Neural progenitor cell (in vitro differentiated cells): ENCODE measurements around the gene KLHL33. TPM values are rescaled to one million over a fixed set of nuclear protein-coding genes. Genes with fewer than 3 reads are reported as not detected.

Source experiments
- DNase-seq: peaks from one replicate; pipeline ENCODE4 v3.0.0-alpha.2; 2016; ENCODE audit warnings: low spot score
- H2AFZ ChIP-seq: fragments of 200-600 bp; sonication (generic); replicated peaks from 2 replicates; pipeline ENCODE4 v1.6.1; 2016; ENCODE audit warnings: antibody characterized with exemption
- H3F3A ChIP-seq: fragments of 200-600 bp; sonication (generic); 2 replicates; pipeline ENCODE4 v1.6.1; 2016; ENCODE audit warnings: antibody characterized with exemption, low read depth
- H3K27ac ChIP-seq: fragments of 200-600 bp; sonication (generic); 2 replicates; pipeline ENCODE4 v1.5.1; 2016; ENCODE audit warnings: mild to moderate bottlenecking
- H3K27me3 ChIP-seq: fragments of 200-600 bp; sonication (generic); 2 replicates; pipeline ENCODE4 v1.6.1; 2016; ENCODE audit warnings: mild to moderate bottlenecking, moderate library complexity
- H3K36me3 ChIP-seq: fragments of 200-600 bp; sonication (generic); 2 replicates; pipeline ENCODE4 v1.5.1; 2016
- H3K4me1 ChIP-seq: fragments of 200-600 bp; sonication (generic); 2 replicates; pipeline ENCODE4 v1.6.1; 2016; ENCODE audit warnings: mixed run types
- H3K4me2 ChIP-seq: fragments of 200-600 bp; sonication (generic); 2 replicates; pipeline ENCODE4 v1.6.1; 2016
- H3K4me3 ChIP-seq: fragments of 200-600 bp; sonication (generic); 2 replicates; pipeline ENCODE4 v1.5.1; 2016
- H3K79me2 ChIP-seq: fragments of 200-600 bp; sonication (generic); 2 replicates; pipeline ENCODE4 v1.6.1; 2016; ENCODE audit warnings: low read depth
- H3K9ac ChIP-seq: fragments of 200-600 bp; sonication (generic); 2 replicates; pipeline ENCODE4 v1.6.1; 2016
- H3K9me3 ChIP-seq: fragments of 200-600 bp; sonication (generic); 2 replicates; pipeline ENCODE4 v1.5.1; 2016; ENCODE audit warnings: low read depth
- H4K20me1 ChIP-seq: fragments of 200-600 bp; sonication (generic); 2 replicates; pipeline ENCODE4 v1.6.1; 2016; ENCODE audit warnings: low read depth
- H3K27ac Mint-ChIP-seq: 3 replicates; pipeline ENCODE4 v1.8.0; 2021; ENCODE audit warnings: mixed read lengths
- H3K27me3 Mint-ChIP-seq: 2 replicates; pipeline ENCODE4 v1.8.0; 2022; ENCODE audit warnings: low read depth, mild to moderate bottlenecking, inconsistent platforms, moderate library complexity, mixed read lengths; ENCODE audit not compliant: insufficient read depth
- H3K36me3 Mint-ChIP-seq: 3 replicates; pipeline ENCODE4 v1.8.0; 2021; ENCODE audit warnings: mixed read lengths
- H3K4me1 Mint-ChIP-seq: 3 replicates; pipeline ENCODE4 v1.8.0; 2021; ENCODE audit warnings: mixed read lengths
- H3K4me3 Mint-ChIP-seq: 3 replicates; pipeline ENCODE4 v1.8.0; 2021; ENCODE audit warnings: mild to moderate bottlenecking, moderate library complexity, mixed read lengths
- H3K9me3 Mint-ChIP-seq: 3 replicates; pipeline ENCODE4 v1.8.0; 2020; ENCODE audit warnings: mixed read lengths
- CTCF ChIP-seq: fragments of 200-600 bp; sonication (generic); IDR thresholded peaks from 2 replicates; pipeline ENCODE4 v1.5.1; 2017; ENCODE audit warnings: antibody characterized with exemption, mild to moderate bottlenecking
- EZH2 ChIP-seq: fragments of 200-600 bp; sonication (generic); IDR thresholded peaks from 2 replicates; pipeline ENCODE4 v1.6.1; 2017; ENCODE audit warnings: antibody characterized with exemption, mild to moderate bottlenecking, moderate library complexity
- EZH2phosphoT487 ChIP-seq: fragments of 200-600 bp; sonication (generic); IDR thresholded peaks from 2 replicates; pipeline ENCODE4 v1.6.1; 2017; ENCODE audit warnings: antibody characterized with exemption
- total RNA-seq: library from RNA; depleted of rRNA; stranded (reverse); fragments of >200 nt; gene quantifications from 2 replicates; pipeline ENCODE4 v1.2.3, GENCODE V29; 2015; ENCODE audit warnings: low replicate concordance

The KLHL33 gene
- total RNA-seq, 1 donor from 2014 or later: not detected

- H3K27me3 Mint-ChIP-seq: peaks cover 6% of the 10 kb centered on the region
- H3K4me1 Mint-ChIP-seq: no peaks in the 10 kb centered on the region
- no peak overlapping the region for H3K4me3 ChIP-seq
- no peak overlapping the region for H2AFZ ChIP-seq
- no peak overlapping the region for H3K27ac ChIP-seq
- no peaks in the 10 kb centered on the region for H3K27me3 ChIP-seq
- H3K4me1 ChIP-seq: no peaks in the 10 kb centered on the region
- no peak for DNase-seq
- H3K27ac Mint-ChIP-seq: no peak overlapping the region
- H3K9ac ChIP-seq: no peak overlapping the region
- TF ChIP-seq EZH2phosphoT487 (no peak), CTCF (no peak), EZH2 (no peak)
- H3K36me3 Mint-ChIP-seq: peaks cover 17% of the 10 kb centered on the region
- no peaks in the 10 kb centered on the region for H3K36me3 ChIP-seq
- no peaks in the 10 kb centered on the region for H4K20me1 ChIP-seq
- H3F3A ChIP-seq: no peaks in the 10 kb centered on the region
- no peak overlapping the region for H3K4me3 Mint-ChIP-seq
- no peak overlapping the region for H3K4me2 ChIP-seq
- H3K9me3 Mint-ChIP-seq: no peaks in the 10 kb centered on the region
- H3K79me2 ChIP-seq: no peaks in the 10 kb centered on the region
- H3K9me3 ChIP-seq: no peaks in the 10 kb centered on the region
Observed at GRCh38 chr14:20382526-20382925, 53.4 kb downstream of the KLHL33 start.

- Mint-ChIP-seq H3K9me3 (no peaks in the 10 kb centered on the region), H3K4me3 (no peak overlapping the region), H3K36me3 (peaks cover 17% of the 10 kb centered on the region), H3K27me3 (peaks cover 6% of the 10 kb centered on the region), H3K27ac (no peak overlapping the region), H3K4me1 (no peaks in the 10 kb centered on the region)
- TF ChIP-seq EZH2phosphoT487 (no peak), CTCF (no peak), EZH2 (no peak)
- Histone ChIP-seq H3K36me3 (no peaks in the 10 kb centered on the region), H3K9ac (no peak overlapping the region), H3K27ac (no peak overlapping the region), H3K4me2 (no peak overlapping the region), H3K79me2 (no peaks in the 10 kb centered on the region), H3K4me3 (no peak overlapping the region), H3K4me1 (no peaks in the 10 kb centered on the region), H3K27me3 (no peaks in the 10 kb centered on the region), H3F3A (no peaks in the 10 kb centered on the region), H4K20me1 (no peaks in the 10 kb centered on the region), H3K9me3 (no peaks in the 10 kb centered on the region), H2AFZ (no peak overlapping the region)
- no peak for DNase-seq
Observed at GRCh38 chr14:20381341-20381740, 54.6 kb downstream of the KLHL33 start.

- Mint-ChIP-seq H3K36me3 (peaks cover 18% of the 10 kb centered on the region), H3K4me1 (no peaks in the 10 kb centered on the region), H3K27me3 (peaks cover 6% of the 10 kb centered on the region), H3K4me3 (no peak overlapping the region), H3K9me3 (no peaks in the 10 kb centered on the region), H3K27ac (peak overlapping the region; percentile 18)
- no peaks in the 10 kb centered on the region for H3K4me1 ChIP-seq
- H4K20me1 ChIP-seq: no peaks in the 10 kb centered on the region
- H3F3A ChIP-seq: no peaks in the 10 kb centered on the region
- no peaks in the 10 kb centered on the region for H3K27me3 ChIP-seq
- H2AFZ ChIP-seq: no peak overlapping the region
- H3K36me3 ChIP-seq: no peaks in the 10 kb centered on the region
- no peak overlapping the region for H3K4me3 ChIP-seq
- H3K27ac ChIP-seq: no peak overlapping the region
- H3K4me2 ChIP-seq: no peak overlapping the region
- DNase-seq: no peak
- H3K9ac ChIP-seq: no peak overlapping the region
- H3K9me3 ChIP-seq: no peaks in the 10 kb centered on the region
- H3K79me2 ChIP-seq: no peaks in the 10 kb centered on the region
- TF ChIP-seq EZH2 (no peak), EZH2phosphoT487 (no peak), CTCF (no peak)
Observed at GRCh38 chr14:20380681-20381080, 55.3 kb downstream of the KLHL33 start.

GRCh38 chr14:20379743-20380142, 56.2 kb downstream of the KLHL33 start:
- TF ChIP-seq EZH2 (no peak), CTCF (no peak), EZH2phosphoT487 (no peak)
- Histone ChIP-seq H3K4me1 (no peaks in the 10 kb centered on the region), H3K9ac (no peak overlapping the region), H3K27ac (no peak overlapping the region), H2AFZ (no peak overlapping the region), H3K4me2 (no peak overlapping the region), H3K79me2 (no peaks in the 10 kb centered on the region), H3K9me3 (no peaks in the 10 kb centered on the region), H3K27me3 (no peaks in the 10 kb centered on the region), H3K36me3 (no peaks in the 10 kb centered on the region), H4K20me1 (no peaks in the 10 kb centered on the region), H3F3A (no peaks in the 10 kb centered on the region), H3K4me3 (no peak overlapping the region)
- Mint-ChIP-seq H3K9me3 (no peaks in the 10 kb centered on the region), H3K4me3 (no peak overlapping the region), H3K36me3 (peaks cover 21% of the 10 kb centered on the region), H3K4me1 (no peaks in the 10 kb centered on the region), H3K27ac (no peak overlapping the region), H3K27me3 (peaks cover 6% of the 10 kb centered on the region)
- DNase-seq: no peak
